Measurements from ENCODE around the gene GPHN.
"Not testable (repeated sequence)": the region's sequence is repeated elsewhere in the genome, so short reads cannot be mapped to it uniquely, and the experiment has no call there.

The GPHN gene

GRCh38 chr14:66696326-66696725, 188.4 kb downstream of the GPHN start:
- Histone ChIP-seq H3K4me2 (no peak overlapping the region), H3K27me3 (no peaks in the 10 kb centered on the region), H3K9me3 (no peaks in the 10 kb centered on the region), H3K4me1 (no peaks in the 10 kb centered on the region), H4K20me1 (no peaks in the 10 kb centered on the region), H3K4me3 (no peak overlapping the region), H3K27ac (no peak overlapping the region), H3K36me3 (no peaks in the 10 kb centered on the region), H3K9ac (no peak overlapping the region)
- TF ChIP-seq Cebpa-rat (IDR thresholded peaks at IDR 0.05), result no peak

GRCh38 chr14:66698503-66698902, 190.6 kb downstream of the GPHN start:
- H3K9me3 ChIP-seq, result no peaks in the 10 kb centered on the region
- H3K4me3 ChIP-seq, result no peak overlapping the region
- no peak overlapping the region for H3K4me2 ChIP-seq
- H3K27ac ChIP-seq, result no peak overlapping the region
- no peaks in the 10 kb centered on the region for H3K27me3 ChIP-seq
- no peaks in the 10 kb centered on the region for H3K4me1 ChIP-seq
- H4K20me1 ChIP-seq, result no peaks in the 10 kb centered on the region
- H3K9ac ChIP-seq, result no peak overlapping the region
- 0 out of 2 replicates have a peak, but pooled peaks cover 7% of the 10 kb centered on the region for H3K36me3 ChIP-seq
- no peak for TF ChIP-seq Cebpa-rat (IDR thresholded peaks at IDR 0.05)

GRCh38 chr14:66701813-66702212, 193.9 kb downstream of the GPHN start:
- no peak overlapping the region for H3K4me2 ChIP-seq
- 0 out of 2 replicates have a peak, but pooled peaks cover 7% of the 10 kb centered on the region for H3K36me3 ChIP-seq
- no peaks in the 10 kb centered on the region for H3K27me3 ChIP-seq
- H3K27ac ChIP-seq, result no peak overlapping the region
- no peaks in the 10 kb centered on the region for H3K4me1 ChIP-seq
- peaks cover 9% of the 10 kb centered on the region for H3K9me3 ChIP-seq
- H3K9ac ChIP-seq, result no peak overlapping the region
- no peak for TF ChIP-seq Cebpa-rat (IDR thresholded peaks at IDR 0.05)
- H3K4me3 ChIP-seq, result no peak overlapping the region
- H4K20me1 ChIP-seq, result no peaks in the 10 kb centered on the region

- Histone ChIP-seq H3K27ac (no peak overlapping the region), H3K4me2 (no peak overlapping the region), H3K36me3 (no peaks in the 10 kb centered on the region), H3K4me3 (no peak overlapping the region), H4K20me1 (no peaks in the 10 kb centered on the region), H3K4me1 (no peaks in the 10 kb centered on the region), H3K27me3 (no peaks in the 10 kb centered on the region), H3K9me3 (peaks cover 13% of the 10 kb centered on the region), H3K9ac (no peak overlapping the region)
- TF ChIP-seq Cebpa-rat (IDR thresholded peaks at IDR 0.05), result no peak
Measured at GRCh38 chr14:66708267-66708666, 200.3 kb downstream of the GPHN start.

GRCh38 chr14:66709291-66709690, 201.3 kb downstream of the GPHN start:
- Histone ChIP-seq H3K9me3 (peaks cover 20% of the 10 kb centered on the region), H3K9ac (no peak overlapping the region), H3K27me3 (no peaks in the 10 kb centered on the region), H3K4me3 (no peak overlapping the region), H3K36me3 (no peaks in the 10 kb centered on the region), H3K4me2 (no peak overlapping the region), H3K27ac (no peak overlapping the region), H4K20me1 (no peaks in the 10 kb centered on the region), H3K4me1 (no peaks in the 10 kb centered on the region)
- no peak for TF ChIP-seq Cebpa-rat (IDR thresholded peaks at IDR 0.05)

GRCh38 chr14:66714291-66714690, 206.3 kb downstream of the GPHN start:
- H3K9ac ChIP-seq, H3K4me3 ChIP-seq, H3K36me3 ChIP-seq, H3K27ac ChIP-seq, H4K20me1 ChIP-seq, H3K27me3 ChIP-seq, H3K4me2 ChIP-seq, H3K4me1 ChIP-seq: not testable (repeated sequence)
- H3K9me3 ChIP-seq, result peaks cover 29% of the 10 kb centered on the region

GRCh38 chr14:66715313-66715712, 207.4 kb downstream of the GPHN start:
- not testable (repeated sequence) for H3K4me3 ChIP-seq, H3K27ac ChIP-seq, H3K4me2 ChIP-seq, H4K20me1 ChIP-seq, H3K4me1 ChIP-seq, H3K36me3 ChIP-seq, H3K27me3 ChIP-seq, H3K9ac ChIP-seq
- H3K9me3 ChIP-seq, result peaks cover 31% of the 10 kb centered on the region

- no peaks in the 10 kb centered on the region for H4K20me1 ChIP-seq
- no peak overlapping the region for H3K4me3 ChIP-seq
- no peak for TF ChIP-seq Cebpa-rat (IDR thresholded peaks at IDR 0.05)
- H3K27me3 ChIP-seq, result no peaks in the 10 kb centered on the region
- peaks cover 31% of the 10 kb centered on the region for H3K9me3 ChIP-seq
- no peaks in the 10 kb centered on the region for H3K36me3 ChIP-seq
- no peak overlapping the region for H3K4me2 ChIP-seq
- H3K27ac ChIP-seq, result no peak overlapping the region
- H3K4me1 ChIP-seq, result no peaks in the 10 kb centered on the region
- H3K9ac ChIP-seq, result no peak overlapping the region
Measured at GRCh38 chr14:66716227-66716626, 208.3 kb downstream of the GPHN start.

- no peaks in the 10 kb centered on the region for H3K36me3 ChIP-seq
- H3K9ac ChIP-seq, result no peak overlapping the region
- no peaks in the 10 kb centered on the region for H3K27me3 ChIP-seq
Measured at GRCh38 chr14:66717561-66718140, 209.7 kb downstream of the GPHN start.

GRCh38 chr14:66724996-66725395, 217.0 kb downstream of the GPHN start:
- Histone ChIP-seq H3K4me1 (no peaks in the 10 kb centered on the region), H3K4me3 (no peak overlapping the region), H3K9ac (no peak overlapping the region), H3K4me2 (no peak overlapping the region), H3K9me3 (peaks cover 26% of the 10 kb centered on the region), H3K27ac (no peak overlapping the region), H3K36me3 (0 out of 2 replicates have a peak, but pooled peaks cover 2% of the 10 kb centered on the region), H4K20me1 (no peaks in the 10 kb centered on the region), H3K27me3 (no peaks in the 10 kb centered on the region)
- no peak for TF ChIP-seq Cebpa-rat (IDR thresholded peaks at IDR 0.05)

More at GRCh38 chr14:66717561-66718140, 209.7 kb downstream of the GPHN start:
- H3K4me2 ChIP-seq, result no peak overlapping the region
- no peak overlapping the region for H3K4me3 ChIP-seq
- no peaks in the 10 kb centered on the region for H3K4me1 ChIP-seq
- peaks cover 31% of the 10 kb centered on the region for H3K9me3 ChIP-seq
- TF ChIP-seq Cebpa-rat (IDR thresholded peaks at IDR 0.05), result no peak
- no peak overlapping the region for H3K27ac ChIP-seq
- no peaks in the 10 kb centered on the region for H4K20me1 ChIP-seq

- not testable (repeated sequence) for H3K4me3 ChIP-seq, H3K9ac ChIP-seq, H3K27me3 ChIP-seq
Measured at GRCh38 chr14:66731298-66731697, 223.4 kb downstream of the GPHN start.

More at GRCh38 chr14:66731298-66731697, 223.4 kb downstream of the GPHN start:
- not testable (repeated sequence) for H3K36me3 ChIP-seq, H3K4me1 ChIP-seq, H3K27ac ChIP-seq, H4K20me1 ChIP-seq, H3K4me2 ChIP-seq
- H3K9me3 ChIP-seq, result peaks cover 51% of the 10 kb centered on the region
